ENCODE data around the gene ZW10. TPM values are rescaled to one million over a fixed set of nuclear protein-coding genes. Genes with fewer than 3 reads are reported as not detected.
"Not testable (repeated sequence)": the region's sequence is repeated elsewhere in the genome, so short reads cannot be mapped to it uniquely, and the experiment has no call there.

The ZW10 gene
- total and polyA plus RNA-seq, 4 donors = 11.4 to 21.0 (median 16.9) TPM

DNA sequence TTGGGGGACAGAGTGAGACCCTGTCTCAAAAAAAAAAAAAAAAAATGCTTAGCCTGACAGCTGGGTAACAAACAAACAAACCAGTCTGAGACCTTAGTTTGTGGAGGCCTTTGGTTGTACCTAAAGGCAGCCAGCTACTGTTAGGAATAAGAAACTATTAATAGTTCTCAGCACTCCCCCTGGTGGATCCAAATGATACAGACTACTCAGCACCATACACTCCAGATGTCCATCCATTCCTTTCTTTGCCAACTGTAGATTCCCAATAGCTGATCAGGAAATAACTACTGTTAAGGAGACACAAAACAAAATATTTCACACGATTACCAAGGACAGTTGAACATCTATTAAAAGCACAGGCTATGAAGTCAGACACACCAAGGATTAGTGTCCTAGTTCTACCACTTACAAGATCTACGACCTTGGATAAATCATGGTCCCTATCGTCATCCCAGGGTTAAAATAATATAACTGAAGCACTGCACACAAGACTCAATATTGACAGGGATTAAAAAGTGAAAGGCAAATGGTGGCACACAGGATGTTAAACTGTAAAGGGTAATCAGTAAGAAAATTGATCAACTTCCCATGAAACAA lies 23.3 kb upstream of the ZW10 start:
- Histone ChIP-seq H3K9me3 (ENCODE audit: control insufficient read depth, insufficient read depth, low read length) (peaks cover 2% of the 10 kb centered on the region), H3K27ac (ENCODE audit: low read depth, low read length) (no peak overlapping the region), H3K36me3 (ENCODE audit: control insufficient read depth, insufficient read depth, low read length) (peaks cover 14% of the 10 kb centered on the region), H3K4me3 (ENCODE audit: low read depth, low read length) (no peak overlapping the region), H3K27me3 (ENCODE audit: control insufficient read depth, insufficient read depth, low read length) (no peaks in the 10 kb centered on the region), H3K4me1 (ENCODE audit: control insufficient read depth, insufficient read depth, low read length) (no peaks in the 10 kb centered on the region)
- WGBS (ENCODE audit: insufficient coverage) = 33% methylated on average over 1 of the region's 3 CpGs
- DNase-seq (ENCODE audit: low read depth in 4 of 6, low spot score in 6 of 6) = peak in 3 of 6 donors; percentile 19 to 69 (median 59)

DNA sequence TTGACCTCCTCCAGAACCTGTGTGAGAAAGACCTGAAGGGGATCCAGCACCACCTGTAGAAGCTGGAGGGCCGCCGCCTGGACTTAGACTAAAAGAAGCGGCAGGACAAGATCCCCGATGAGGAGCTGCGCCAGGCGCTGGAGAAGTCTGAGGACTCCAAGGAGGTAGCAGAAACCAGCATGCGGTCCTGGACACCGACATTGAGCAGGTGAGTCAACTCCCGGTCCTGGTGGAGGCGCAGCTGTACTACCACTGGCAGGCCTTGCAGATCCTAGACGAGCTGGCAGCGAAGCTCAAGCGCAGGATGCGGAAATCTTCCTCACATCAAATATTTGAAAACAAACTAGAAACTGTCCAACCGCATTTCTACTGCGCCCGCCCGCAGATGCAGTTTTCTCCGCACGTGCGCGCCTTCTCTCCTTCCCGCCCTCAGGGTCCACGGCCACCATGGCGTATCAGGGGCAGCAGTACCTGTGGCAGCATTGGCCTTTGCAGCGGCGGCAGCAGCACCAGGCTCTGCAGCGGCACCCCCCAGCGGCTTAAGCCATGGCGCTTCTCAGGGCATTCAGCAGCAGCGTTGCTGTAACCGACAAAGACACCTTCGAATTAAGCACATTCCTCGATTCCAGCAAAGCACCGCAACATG lies 16.3 kb upstream of the ZW10 start:
- 89% methylated on average over 35 of the region's 35 CpGs for WGBS (ENCODE audit: insufficient coverage)
- Histone ChIP-seq H3K4me1 (ENCODE audit: control insufficient read depth, insufficient read depth, low read length) (no peaks in the 10 kb centered on the region), H3K27ac (ENCODE audit: low read depth, low read length) (no peak overlapping the region), H3K36me3 (ENCODE audit: control insufficient read depth, insufficient read depth, low read length) (no peaks in the 10 kb centered on the region), H3K27me3 (ENCODE audit: control insufficient read depth, insufficient read depth, low read length) (no peaks in the 10 kb centered on the region), H3K9me3 (ENCODE audit: control insufficient read depth, insufficient read depth, low read length) (no peaks in the 10 kb centered on the region), H3K4me3 (ENCODE audit: low read depth, low read length) (no peak overlapping the region)
- no peak for DNase-seq (ENCODE audit: low read depth in 4 of 6, low spot score in 6 of 6)

DNA sequence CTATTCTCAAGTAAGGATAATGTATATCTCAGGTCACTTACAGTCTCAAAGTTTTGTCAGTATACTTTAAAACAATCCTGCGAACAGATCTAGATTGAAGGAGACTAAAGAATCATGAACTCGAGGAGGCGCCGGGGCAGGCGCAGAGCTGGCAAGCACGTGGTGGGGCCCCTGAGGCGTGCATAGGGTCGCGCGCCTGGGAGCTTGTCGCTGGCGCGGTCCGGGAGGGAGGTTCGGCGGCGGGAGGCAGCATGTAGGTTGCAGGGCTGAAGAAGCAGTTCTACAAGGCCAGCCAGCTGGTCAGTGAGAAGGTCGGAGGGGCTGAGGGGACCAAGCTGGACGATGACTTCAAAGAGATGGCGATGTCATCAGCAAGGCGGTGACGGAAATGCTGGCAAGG lies 15.5 kb upstream of the ZW10 start:
- H3K36me3 ChIP-seq (ENCODE audit: control insufficient read depth, insufficient read depth, low read length); H3K9me3 ChIP-seq (ENCODE audit: control insufficient read depth, insufficient read depth, low read length); H3K27ac ChIP-seq (ENCODE audit: low read depth, low read length); H3K27me3 ChIP-seq (ENCODE audit: control insufficient read depth, insufficient read depth, low read length); H3K4me1 ChIP-seq (ENCODE audit: control insufficient read depth, insufficient read depth, low read length); DNase-seq (ENCODE audit: low read depth in 4 of 6, low spot score in 6 of 6); H3K4me3 ChIP-seq (ENCODE audit: low read depth, low read length): not testable (repeated sequence)
- 89% methylated on average over 21 of the region's 22 CpGs for WGBS (ENCODE audit: insufficient coverage)

DNA sequence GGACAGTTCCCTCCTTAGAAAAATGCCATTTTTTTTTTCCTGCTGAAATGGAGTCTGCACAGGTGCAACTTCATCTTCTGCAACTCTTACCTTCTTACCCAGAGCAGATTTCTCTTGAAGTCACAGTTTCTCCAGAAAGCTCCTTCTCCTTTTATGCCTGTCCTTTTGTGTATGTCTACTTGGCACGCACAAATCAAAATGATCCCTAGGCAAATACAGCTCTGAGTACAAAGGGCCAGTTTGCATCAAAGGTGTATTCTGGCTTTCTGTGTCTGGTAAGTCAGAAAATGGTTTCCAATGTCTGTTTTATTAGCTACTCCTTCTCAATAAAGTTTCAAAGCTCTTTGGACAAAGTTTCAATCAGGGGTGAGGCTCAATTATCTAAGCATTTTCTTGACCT lies 8.6 kb upstream of the ZW10 start:
- H3K27me3 ChIP-seq (ENCODE audit: control insufficient read depth, insufficient read depth, low read length) = no peaks in the 10 kb centered on the region
- no peaks in the 10 kb centered on the region for H3K9me3 ChIP-seq (ENCODE audit: control insufficient read depth, insufficient read depth, low read length)
- DNase-seq (ENCODE audit: low read depth in 4 of 6, low spot score in 6 of 6) = no peak
- peaks cover 2% of the 10 kb centered on the region for H3K4me1 ChIP-seq (ENCODE audit: control insufficient read depth, insufficient read depth, low read length)
- no peak overlapping the region for H3K27ac ChIP-seq (ENCODE audit: low read depth, low read length)
- H3K36me3 ChIP-seq (ENCODE audit: control insufficient read depth, insufficient read depth, low read length) = no peaks in the 10 kb centered on the region
- no CpG with 5 or more reads among the region's 1 CpG for WGBS (ENCODE audit: insufficient coverage)
- no peak overlapping the region for H3K4me3 ChIP-seq (ENCODE audit: low read depth, low read length)

DNA sequence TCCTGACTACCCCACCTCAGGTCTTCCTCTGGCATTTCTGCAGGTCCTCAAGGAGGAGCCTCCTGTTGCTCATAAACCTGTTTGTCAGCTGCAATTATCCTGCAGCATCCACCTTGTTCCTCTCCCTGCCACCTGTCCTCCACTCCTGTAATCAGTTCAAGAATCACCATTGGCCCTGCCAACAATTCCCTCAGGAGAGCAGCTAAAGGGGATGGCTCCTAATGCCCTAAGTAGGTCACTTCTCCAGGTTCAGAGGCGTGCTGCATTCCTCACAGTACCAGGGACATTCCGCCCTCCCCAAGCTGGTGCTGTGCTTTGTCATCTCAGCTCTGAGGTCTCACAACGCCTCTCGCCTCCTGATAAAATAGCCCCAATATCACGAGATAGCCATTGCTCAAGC lies 8.2 kb upstream of the ZW10 start:
- 93% methylated on average over 5 of the region's 5 CpGs for WGBS (ENCODE audit: insufficient coverage)
- H3K27me3 ChIP-seq (ENCODE audit: control insufficient read depth, insufficient read depth, low read length) = no peaks in the 10 kb centered on the region
- H3K4me3 ChIP-seq (ENCODE audit: low read depth, low read length) = no peak overlapping the region
- no peaks in the 10 kb centered on the region for H3K36me3 ChIP-seq (ENCODE audit: control insufficient read depth, insufficient read depth, low read length)
- H3K27ac ChIP-seq (ENCODE audit: low read depth, low read length) = no peak overlapping the region
- no peaks in the 10 kb centered on the region for H3K9me3 ChIP-seq (ENCODE audit: control insufficient read depth, insufficient read depth, low read length)
- DNase-seq (ENCODE audit: low read depth in 4 of 6, low spot score in 6 of 6) = no peak
- peaks cover 2% of the 10 kb centered on the region for H3K4me1 ChIP-seq (ENCODE audit: control insufficient read depth, insufficient read depth, low read length)

DNA sequence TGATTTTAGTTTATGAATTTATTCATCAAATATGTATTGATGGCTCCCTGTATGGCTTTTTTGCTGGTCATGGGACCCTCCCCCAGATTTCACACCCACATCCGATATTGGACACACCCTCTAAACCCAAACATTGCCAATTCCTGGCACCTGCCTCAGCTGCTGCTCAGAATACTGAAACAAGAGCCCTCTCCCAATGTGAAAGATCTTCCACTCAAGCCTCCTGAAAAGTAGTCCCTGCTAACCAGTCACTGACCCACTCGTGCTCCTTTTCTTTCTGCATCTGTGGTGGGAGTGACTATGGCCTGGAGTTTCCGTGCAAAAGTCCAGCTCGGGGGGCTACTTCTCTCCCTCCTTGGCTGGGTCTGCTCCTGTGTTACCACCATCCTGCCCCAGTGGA lies 6.0 kb upstream of the ZW10 start, which contains the start of gene CLDN25:
Gene CLDN25, plus strand, starts transcription at position 301 of the 400 bp plus-strand sequence. Its CDS starts 0 bp downstream, at position 301.
- no peak for DNase-seq (ENCODE audit: low read depth in 4 of 6, low spot score in 6 of 6)
- Histone ChIP-seq H3K36me3 (ENCODE audit: control insufficient read depth, insufficient read depth, low read length) (no peaks in the 10 kb centered on the region), H3K4me3 (ENCODE audit: low read depth, low read length) (no peak within 1 kb of the TSS), H3K27ac (ENCODE audit: low read depth, low read length) (no peak within 1 kb of the TSS), H3K4me1 (ENCODE audit: control insufficient read depth, insufficient read depth, low read length) (peaks cover 2% of the 10 kb centered on the region), H3K9me3 (ENCODE audit: control insufficient read depth, insufficient read depth, low read length) (no peaks in the 10 kb centered on the region), H3K27me3 (ENCODE audit: control insufficient read depth, insufficient read depth, low read length) (no peaks in the 10 kb centered on the region)
- 78% methylated on average over 3 of the region's 4 CpGs for WGBS (ENCODE audit: insufficient coverage)

DNA sequence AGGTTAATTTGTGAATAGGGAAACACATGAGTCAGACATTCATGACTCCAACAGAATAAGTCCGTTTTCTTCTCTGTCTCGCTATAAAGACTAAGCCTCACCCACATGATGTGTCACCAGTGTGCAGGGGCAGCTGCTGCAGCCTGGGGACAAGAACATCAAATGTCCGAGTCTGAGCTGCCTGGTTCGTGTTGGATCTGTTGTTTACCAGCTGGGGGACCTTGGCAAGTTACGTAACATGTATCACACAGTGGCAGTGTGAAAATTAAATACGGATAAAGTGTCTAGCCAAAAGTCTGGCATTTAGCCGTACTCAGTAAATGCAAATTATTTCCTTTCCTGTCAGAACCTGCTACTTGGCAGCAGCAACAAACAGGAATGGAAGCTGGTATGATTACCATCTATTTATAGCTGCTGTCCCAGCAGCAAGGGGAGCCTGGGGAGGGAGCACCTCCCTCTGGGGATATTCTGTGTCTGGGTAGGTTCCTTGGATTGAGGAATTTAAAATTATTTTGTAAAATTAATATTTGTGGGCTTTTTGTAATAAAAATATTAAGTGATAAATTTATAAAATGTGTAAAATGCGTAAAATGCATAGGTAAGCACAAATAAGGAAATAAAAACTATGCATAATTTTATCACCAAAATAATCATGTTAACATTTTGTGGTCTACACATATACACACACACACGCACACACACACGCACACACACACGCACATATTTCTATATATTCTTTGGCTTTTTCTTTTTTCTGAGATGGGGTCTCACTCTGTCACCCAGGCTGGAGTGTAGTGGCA lies 4.8 kb upstream of the ZW10 start:
- WGBS (ENCODE audit: insufficient coverage) = 50% methylated on average over 1 of the region's 11 CpGs
- Histone ChIP-seq H3K4me3 (ENCODE audit: low read depth, low read length) (no peak overlapping the region), H3K27me3 (ENCODE audit: control insufficient read depth, insufficient read depth, low read length) (no peaks in the 10 kb centered on the region), H3K36me3 (ENCODE audit: control insufficient read depth, insufficient read depth, low read length) (no peaks in the 10 kb centered on the region), H3K27ac (ENCODE audit: low read depth, low read length) (no peak overlapping the region), H3K4me1 (ENCODE audit: control insufficient read depth, insufficient read depth, low read length) (peaks cover 2% of the 10 kb centered on the region), H3K9me3 (ENCODE audit: control insufficient read depth, insufficient read depth, low read length) (no peaks in the 10 kb centered on the region)
- DNase-seq (ENCODE audit: low read depth in 4 of 6, low spot score in 6 of 6) = peak in 2 of 6 donors; percentile 29 to 83

DNA sequence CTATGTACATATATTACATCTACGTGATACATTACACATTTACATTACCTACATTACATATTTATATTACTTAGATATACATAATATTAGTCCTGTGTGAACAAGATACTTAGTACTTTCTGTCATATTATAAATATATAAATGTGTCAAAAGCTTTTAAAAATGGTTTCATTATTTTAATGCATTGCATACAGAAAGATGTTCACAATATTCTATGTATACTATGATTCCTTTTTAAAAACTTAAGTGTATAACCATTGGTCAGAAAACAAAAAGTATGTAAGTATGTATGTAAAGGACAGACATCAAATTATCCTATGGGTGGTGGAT lies 647 bp upstream of the ZW10 start:
- no CpG with 5 or more reads among the region's 1 CpG for WGBS (ENCODE audit: insufficient coverage)
- DNase-seq (ENCODE audit: low read depth in 4 of 6, low spot score in 6 of 6) = no peak
- Histone ChIP-seq H3K27ac (ENCODE audit: low read depth, low read length) (peak overlapping the region; percentile 70), H3K4me3 (ENCODE audit: low read depth, low read length) (peak overlapping the region; percentile 98), H3K4me1 (ENCODE audit: control insufficient read depth, insufficient read depth, low read length) (peaks cover 9% of the 10 kb centered on the region), H3K36me3 (ENCODE audit: control insufficient read depth, insufficient read depth, low read length) (peaks cover 12% of the 10 kb centered on the region), H3K9me3 (ENCODE audit: control insufficient read depth, insufficient read depth, low read length) (no peaks in the 10 kb centered on the region), H3K27me3 (ENCODE audit: control insufficient read depth, insufficient read depth, low read length) (no peaks in the 10 kb centered on the region)

DNA sequence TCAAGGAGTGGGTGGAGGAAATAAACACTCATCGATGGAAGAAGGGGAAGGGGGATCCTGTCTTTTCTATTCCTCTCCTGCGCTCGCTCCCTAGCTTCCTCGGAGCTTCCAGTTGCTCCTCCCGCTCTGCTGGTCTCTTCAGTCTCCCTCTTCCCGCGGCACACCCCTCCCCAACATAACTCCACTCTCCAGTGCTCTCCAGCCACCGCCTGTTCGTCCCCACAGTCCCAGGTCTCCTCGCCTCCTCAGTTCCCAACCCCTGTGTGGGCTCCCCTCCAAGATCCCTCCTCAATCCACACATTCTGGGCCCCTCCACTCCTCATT lies 438 bp downstream of the ZW10 start:
- Histone ChIP-seq H3K4me3 (ENCODE audit: low read depth, low read length) (peak overlapping the region; percentile 98), H3K27me3 (ENCODE audit: control insufficient read depth, insufficient read depth, low read length) (no peaks in the 10 kb centered on the region), H3K36me3 (ENCODE audit: control insufficient read depth, insufficient read depth, low read length) (peaks cover 15% of the 10 kb centered on the region), H3K4me1 (ENCODE audit: control insufficient read depth, insufficient read depth, low read length) (peaks cover 8% of the 10 kb centered on the region), H3K9me3 (ENCODE audit: control insufficient read depth, insufficient read depth, low read length) (no peaks in the 10 kb centered on the region), H3K27ac (ENCODE audit: low read depth, low read length) (peak overlapping the region; percentile 70)
- no peak for DNase-seq (ENCODE audit: low read depth in 4 of 6, low spot score in 6 of 6)
- WGBS (ENCODE audit: insufficient coverage) = 0% methylated on average over 9 of the region's 10 CpGs

DNA sequence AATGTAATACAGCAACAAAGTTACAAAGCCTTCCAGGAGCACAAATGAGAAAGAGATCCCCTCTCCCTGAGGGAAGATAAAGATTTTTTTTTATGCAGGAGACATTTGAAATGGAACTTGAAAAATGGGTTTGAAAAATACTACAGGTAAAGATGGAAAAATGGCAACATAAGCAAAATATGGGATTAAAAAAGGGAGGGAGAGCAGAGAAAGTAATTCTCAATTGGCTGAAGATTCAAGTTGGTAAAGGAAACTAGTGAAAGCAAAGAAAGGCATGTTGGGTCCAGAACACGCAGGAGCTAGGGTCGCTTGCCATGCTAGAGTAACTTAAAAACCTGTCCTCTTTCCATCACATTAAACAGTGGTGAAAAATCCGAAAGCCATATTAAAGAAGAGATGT lies 1.5 kb downstream of the ZW10 start:
- WGBS (ENCODE audit: insufficient coverage) = no CpG with 5 or more reads among the region's 3 CpGs
- H3K4me3 ChIP-seq (ENCODE audit: low read depth, low read length) = no peak overlapping the region
- peaks cover 15% of the 10 kb centered on the region for H3K36me3 ChIP-seq (ENCODE audit: control insufficient read depth, insufficient read depth, low read length)

More for the DNA sequence above, 1.5 kb downstream of the ZW10 start:
- Histone ChIP-seq H3K27me3 (ENCODE audit: control insufficient read depth, insufficient read depth, low read length) (no peaks in the 10 kb centered on the region), H3K27ac (ENCODE audit: low read depth, low read length) (no peak overlapping the region), H3K9me3 (ENCODE audit: control insufficient read depth, insufficient read depth, low read length) (no peaks in the 10 kb centered on the region), H3K4me1 (ENCODE audit: control insufficient read depth, insufficient read depth, low read length) (peaks cover 7% of the 10 kb centered on the region)
- DNase-seq (ENCODE audit: low read depth in 4 of 6, low spot score in 6 of 6) = no peak

Measured in spinal cord (tissue), 10 donors.